ENCODE results near the gene ATP6V0D1. TPM values are rescaled to one million over a fixed set of nuclear protein-coding genes. Genes with fewer than 3 reads are reported as not detected.

Gene ATP6V0D1
- polyA plus RNA-seq, 1 of the 3 experiments (the other 2 are of a cell fraction) = 135 TPM

DNA sequence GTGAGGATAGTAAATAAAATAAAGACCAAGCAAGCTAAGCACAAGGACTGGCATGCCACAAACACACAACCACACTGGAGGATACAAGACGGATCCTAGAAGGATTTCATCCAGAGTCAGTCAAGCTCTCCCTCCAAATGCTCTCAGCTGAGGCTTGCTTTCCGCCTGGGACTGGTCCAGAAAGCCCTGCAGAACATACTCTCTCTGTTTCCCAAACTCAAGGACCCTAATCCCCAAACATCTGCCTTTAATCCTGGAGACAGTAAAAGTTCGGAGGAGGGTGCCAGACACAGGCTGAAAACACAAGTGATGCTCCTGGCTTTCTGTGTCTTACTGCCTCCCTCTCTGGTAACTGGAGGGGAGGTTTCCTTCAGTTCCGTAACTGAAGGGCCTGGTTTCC, 55.4 kb downstream of the ATP6V0D1 start:
- POLR2A ChIA-PET = no interaction called here
- WGBS (ENCODE audit: low lambda C conversion rate) = 71% methylated on average over 4 of the region's 4 CpGs
- TF ChIP-seq RCOR1 (IDR thresholded peaks at IDR 0.05; ENCODE audit: low read length) = no peak
- TF ChIP-seq EP300 (IDR thresholded peaks at IDR 0.05; ENCODE audit: borderline replicate concordance in 1 of 2, low read depth in 1 of 2, low read length in 1 of 2) = no peak
- TF ChIP-seq ELF1 (IDR thresholded peaks at IDR 0.05) = no peak
- TF ChIP-seq RAD21 (IDR thresholded peaks at IDR 0.05; ENCODE audit: low read length) = no peak
- no peak for TF ChIP-seq FOXJ3 (CRISPR knock-in tag; IDR thresholded peaks at IDR 0.05)
- TF ChIP-seq, protein P1, sequence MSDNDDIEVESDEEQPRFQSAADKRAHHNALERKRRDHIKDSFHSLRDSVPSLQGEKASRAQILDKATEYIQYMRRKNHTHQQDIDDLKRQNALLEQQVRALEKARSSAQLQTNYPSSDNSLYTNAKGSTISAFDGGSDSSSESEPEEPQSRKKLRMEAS (IDR thresholded peaks at IDR 0.05; ENCODE audit: low read depth) = no peak
- no peak for TF ChIP-seq FOSL2 (IDR thresholded peaks at IDR 0.05; ENCODE audit: borderline replicate concordance, low read depth)
- TF ChIP-seq NRF1 (IDR thresholded peaks at IDR 0.05; ENCODE audit: low read depth, low read length) = no peak
- no peak for TF ChIP-seq RXRA (IDR thresholded peaks at IDR 0.05; ENCODE audit: borderline replicate concordance, low read depth)
- TF ChIP-seq, protein P2, sequence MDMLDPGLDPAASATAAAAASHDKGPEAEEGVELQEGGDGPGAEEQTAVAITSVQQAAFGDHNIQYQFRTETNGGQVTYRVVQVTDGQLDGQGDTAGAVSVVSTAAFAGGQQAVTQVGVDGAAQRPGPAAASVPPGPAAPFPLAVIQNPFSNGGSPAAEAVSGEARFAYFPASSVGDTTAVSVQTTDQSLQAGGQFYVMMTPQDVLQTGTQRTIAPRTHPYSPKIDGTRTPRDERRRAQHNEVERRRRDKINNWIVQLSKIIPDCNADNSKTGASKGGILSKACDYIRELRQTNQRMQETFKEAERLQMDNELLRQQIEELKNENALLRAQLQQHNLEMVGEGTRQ (IDR thresholded peaks at IDR 0.05; ENCODE audit: borderline replicate concordance, low read depth, low read length) = no peak
- TF ChIP-seq SIN3A (IDR thresholded peaks at IDR 0.05; ENCODE audit: borderline replicate concordance, low read depth, low read length) = no peak
- TF ChIP-seq, protein P3, sequence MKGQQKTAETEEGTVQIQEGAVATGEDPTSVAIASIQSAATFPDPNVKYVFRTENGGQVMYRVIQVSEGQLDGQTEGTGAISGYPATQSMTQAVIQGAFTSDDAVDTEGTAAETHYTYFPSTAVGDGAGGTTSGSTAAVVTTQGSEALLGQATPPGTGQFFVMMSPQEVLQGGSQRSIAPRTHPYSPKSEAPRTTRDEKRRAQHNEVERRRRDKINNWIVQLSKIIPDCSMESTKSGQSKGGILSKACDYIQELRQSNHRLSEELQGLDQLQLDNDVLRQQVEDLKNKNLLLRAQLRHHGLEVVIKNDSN (IDR thresholded peaks at IDR 0.05; ENCODE audit: borderline replicate concordance, low read depth) = no peak
- no peak for TF ChIP-seq NFIC (IDR thresholded peaks at IDR 0.05; ENCODE audit: borderline replicate concordance)
- TF ChIP-seq, protein P4, sequence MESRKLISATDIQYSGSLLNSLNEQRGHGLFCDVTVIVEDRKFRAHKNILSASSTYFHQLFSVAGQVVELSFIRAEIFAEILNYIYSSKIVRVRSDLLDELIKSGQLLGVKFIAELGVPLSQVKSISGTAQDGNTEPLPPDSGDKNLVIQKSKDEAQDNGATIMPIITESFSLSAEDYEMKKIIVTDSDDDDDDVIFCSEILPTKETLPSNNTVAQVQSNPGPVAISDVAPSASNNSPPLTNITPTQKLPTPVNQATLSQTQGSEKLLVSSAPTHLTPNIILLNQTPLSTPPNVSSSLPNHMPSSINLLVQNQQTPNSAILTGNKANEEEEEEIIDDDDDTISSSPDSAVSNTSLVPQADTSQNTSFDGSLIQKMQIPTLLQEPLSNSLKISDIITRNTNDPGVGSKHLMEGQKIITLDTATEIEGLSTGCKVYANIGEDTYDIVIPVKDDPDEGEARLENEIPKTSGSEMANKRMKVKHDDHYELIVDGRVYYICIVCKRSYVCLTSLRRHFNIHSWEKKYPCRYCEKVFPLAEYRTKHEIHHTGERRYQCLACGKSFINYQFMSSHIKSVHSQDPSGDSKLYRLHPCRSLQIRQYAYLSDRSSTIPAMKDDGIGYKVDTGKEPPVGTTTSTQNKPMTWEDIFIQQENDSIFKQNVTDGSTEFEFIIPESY (IDR thresholded peaks at IDR 0.05; ENCODE audit: borderline replicate concordance, low read depth) = no peak
- TF ChIP-seq, protein P5, sequence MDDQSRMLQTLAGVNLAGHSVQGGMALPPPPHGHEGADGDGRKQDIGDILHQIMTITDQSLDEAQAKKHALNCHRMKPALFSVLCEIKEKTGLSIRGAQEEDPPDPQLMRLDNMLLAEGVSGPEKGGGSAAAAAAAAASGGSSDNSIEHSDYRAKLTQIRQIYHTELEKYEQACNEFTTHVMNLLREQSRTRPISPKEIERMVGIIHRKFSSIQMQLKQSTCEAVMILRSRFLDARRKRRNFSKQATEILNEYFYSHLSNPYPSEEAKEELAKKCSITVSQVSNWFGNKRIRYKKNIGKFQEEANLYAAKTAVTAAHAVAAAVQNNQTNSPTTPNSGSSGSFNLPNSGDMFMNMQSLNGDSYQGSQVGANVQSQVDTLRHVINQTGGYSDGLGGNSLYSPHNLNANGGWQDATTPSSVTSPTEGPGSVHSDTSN (IDR thresholded peaks at IDR 0.05) = no peak

More for the DNA sequence above, 55.4 kb downstream of the ATP6V0D1 start:
- H3K79me2 ChIP-seq (ENCODE audit: insufficient read depth) = no peaks in the 10 kb centered on the region
- no peak overlapping the region for H2AFZ ChIP-seq (ENCODE audit: low read depth)
- no peak overlapping the region for H3K27ac ChIP-seq (ENCODE audit: low read depth in 2 of 2, low read length in 1 of 2)
- H3K4me1 ChIP-seq (ENCODE audit: control insufficient read depth in 1 of 2, insufficient read depth in 2 of 2, low read depth in 1 of 2, low read length in 1 of 2) = peaks cover 0 to 5% of the 10 kb centered on the region in 2 experiments; a peak in 1 of 4 replicates
- H3F3A ChIP-seq (replicated peaks; ENCODE audit: insufficient read depth) = no peaks in the 10 kb centered on the region
- H3K4me3 ChIP-seq (ENCODE audit: low read depth in 2 of 2, low read length in 1 of 2) = no peak overlapping the region
- no peaks in the 10 kb centered on the region for H4K20me1 ChIP-seq (ENCODE audit: insufficient read depth)
- H3K9ac ChIP-seq = no peak overlapping the region
- H3K9me3 ChIP-seq = no peaks in the 10 kb centered on the region
- CTCF ChIA-PET = interaction anchor here (0.8 to 5.9 kb wide), 7 partner anchors 8 to 147 kb away, joined by 3 to 76 read pairs (median 4); partner anchors contain the start of genes ATP6V0D1 and ZDHHC1
- no peaks in the 10 kb centered on the region for H3K9me2 ChIP-seq
- H3K36me3 ChIP-seq (replicated peaks in 1 of 2; ENCODE audit: control insufficient read depth in 1 of 2, insufficient read depth in 2 of 2, low read length in 1 of 2) = no peaks in the 10 kb centered on the region
- DNase-seq = no peak
- no peaks in the 10 kb centered on the region; the same call in 1 of the 2 replicates for H3K27me3 ChIP-seq (ENCODE audit: insufficient read depth)
- H3K4me2 ChIP-seq = no peak overlapping the region

All from SK-N-SH (cell line).